ENCODE results near the gene PSMG2.
A peak's percentile ranks its signal among the peaks of the same experiment; 100 is the strongest.
"Not testable (repeated sequence)": the region's sequence is repeated elsewhere in the genome, so short reads cannot be mapped to it uniquely, and the experiment has no call there.

The PSMG2 gene

GRCh38 chr18:12722731-12723130 is 19.9 kb downstream of the PSMG2 start:
- no peak for DNase-seq (ENCODE audit: low read depth)

DNA sequence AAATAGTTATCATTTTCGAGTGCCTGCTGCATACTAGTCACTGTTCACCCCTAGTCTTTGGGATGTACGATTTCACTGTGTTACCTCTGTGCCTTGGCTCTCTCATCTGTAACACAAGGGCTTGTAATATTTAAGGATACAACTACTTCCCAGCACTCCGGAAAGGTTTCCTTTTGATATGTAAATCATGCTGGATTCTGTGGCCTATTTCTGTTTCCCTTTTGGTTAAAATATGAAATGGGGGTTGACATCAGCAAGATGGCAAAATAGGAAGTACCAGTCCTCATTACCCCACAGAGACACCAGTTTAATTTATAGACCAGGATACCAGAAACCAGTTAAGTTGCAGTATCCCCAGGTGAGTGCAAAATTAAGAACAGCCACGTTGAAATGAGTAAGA is 23.5 kb downstream of the PSMG2 start:
- no peak for DNase-seq (ENCODE audit: low read depth)

- peak; percentile 74 for DNase-seq (ENCODE audit: low read depth)
Observed at GRCh38 chr18:12726774-12727550, 24.1 kb downstream of the PSMG2 start.

DNA sequence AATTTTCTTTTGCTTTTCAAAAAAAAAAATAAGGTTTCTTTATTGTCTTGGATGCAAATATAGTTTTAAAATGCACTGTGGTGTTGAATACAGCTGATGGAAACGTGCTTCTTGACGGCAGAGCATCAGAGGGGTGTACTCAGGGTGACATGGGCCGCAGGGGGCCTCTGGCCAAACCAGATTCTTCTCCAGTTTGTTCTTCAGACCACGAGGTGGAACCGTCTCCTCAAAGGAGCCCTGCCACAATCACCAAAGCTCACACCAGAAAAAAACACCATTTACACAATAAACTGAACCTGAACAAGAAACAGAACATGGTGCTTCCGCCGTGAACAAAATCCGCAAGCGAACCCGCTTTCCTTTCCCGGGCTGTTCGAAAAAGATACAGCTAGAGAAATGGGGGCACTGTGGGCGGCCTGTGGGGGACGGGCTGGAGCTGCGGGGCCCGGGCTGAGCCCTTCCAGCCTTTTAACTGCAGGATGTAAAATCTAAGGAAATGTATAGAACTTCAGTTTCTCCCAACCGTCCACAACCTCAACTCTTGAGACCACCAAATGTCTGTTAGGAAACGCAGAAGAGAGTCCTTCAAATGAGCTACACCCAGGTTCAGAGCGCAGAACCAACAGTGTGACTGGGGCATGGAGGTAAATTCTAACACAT is 34.5 kb downstream of the PSMG2 start:
- no peak for DNase-seq (ENCODE audit: low read depth)

- peak; percentile 87 for DNase-seq (ENCODE audit: low read depth)
Observed at GRCh38 chr18:12741351-12741750, 38.5 kb downstream of the PSMG2 start.

- peak; percentile 81 for DNase-seq (ENCODE audit: low read depth)
Observed at GRCh38 chr18:12742453-12742852, 39.6 kb downstream of the PSMG2 start.

- DNase-seq (ENCODE audit: low read depth), result peak; percentile 76
Observed at GRCh38 chr18:12744103-12744502, 41.3 kb downstream of the PSMG2 start.

GRCh38 chr18:12745095-12745795 is 42.4 kb downstream of the PSMG2 start:
- peak; percentile 32 for DNase-seq (ENCODE audit: low read depth)

- DNase-seq (ENCODE audit: low read depth), result peak; percentile 63
Observed at GRCh38 chr18:12747530-12748315, 44.9 kb downstream of the PSMG2 start.

- peak; percentile 35 for DNase-seq (ENCODE audit: low read depth)
Observed at GRCh38 chr18:12748671-12749070, 45.8 kb downstream of the PSMG2 start.

DNA sequence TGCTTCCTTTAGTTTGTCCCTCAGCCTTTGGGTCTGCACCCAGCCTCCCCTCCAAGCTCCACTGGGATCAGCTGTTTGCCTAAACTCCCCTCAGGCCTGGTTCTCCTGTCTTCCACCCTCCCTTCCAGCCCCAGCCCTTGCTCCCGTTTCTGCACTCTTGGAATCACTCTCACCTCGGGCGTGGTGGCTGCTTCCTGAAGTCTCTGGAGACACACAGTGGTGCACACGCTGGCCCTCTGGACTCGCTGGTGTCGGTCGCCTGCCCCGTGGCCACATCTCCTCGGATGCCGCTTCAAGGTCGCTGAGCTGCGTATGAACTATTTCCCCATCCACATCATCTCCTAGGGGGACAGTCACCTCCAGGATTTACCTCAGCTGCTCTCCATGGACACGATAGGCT is 46.3 kb downstream of the PSMG2 start:
- no peak for DNase-seq (ENCODE audit: low read depth)

DNA sequence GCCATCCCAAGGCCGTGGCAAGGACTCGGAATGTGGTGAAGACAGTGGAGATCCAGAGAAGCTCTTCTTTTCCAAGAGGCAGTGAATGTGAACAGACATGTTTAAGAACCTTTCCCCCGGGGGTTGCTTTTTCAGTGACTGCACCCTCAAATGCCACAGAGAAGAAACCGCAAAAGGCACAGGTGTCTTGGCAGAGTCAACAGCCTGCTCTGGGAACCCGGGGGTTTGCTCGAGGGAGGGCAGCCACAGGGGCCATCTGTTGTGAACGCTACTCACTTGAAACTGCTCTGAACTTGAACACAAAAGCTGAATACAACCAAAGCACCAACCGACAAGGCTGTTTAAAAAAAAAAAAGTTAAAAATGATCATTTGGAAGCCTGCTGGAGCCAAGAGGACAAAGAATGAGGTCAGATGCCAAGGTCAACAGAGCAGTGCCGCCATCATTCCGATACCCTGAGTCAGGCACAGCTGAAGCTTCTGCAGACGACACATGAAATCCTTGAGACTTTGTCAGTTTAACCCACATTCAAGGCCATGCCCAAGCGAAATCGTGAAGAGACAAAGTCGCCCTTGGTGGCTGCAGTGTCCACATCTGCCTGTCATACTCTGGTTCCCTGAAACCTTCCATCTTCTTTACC is 47.4 kb downstream of the PSMG2 start:
- DNase-seq (ENCODE audit: low read depth), result peak; percentile 56

DNA sequence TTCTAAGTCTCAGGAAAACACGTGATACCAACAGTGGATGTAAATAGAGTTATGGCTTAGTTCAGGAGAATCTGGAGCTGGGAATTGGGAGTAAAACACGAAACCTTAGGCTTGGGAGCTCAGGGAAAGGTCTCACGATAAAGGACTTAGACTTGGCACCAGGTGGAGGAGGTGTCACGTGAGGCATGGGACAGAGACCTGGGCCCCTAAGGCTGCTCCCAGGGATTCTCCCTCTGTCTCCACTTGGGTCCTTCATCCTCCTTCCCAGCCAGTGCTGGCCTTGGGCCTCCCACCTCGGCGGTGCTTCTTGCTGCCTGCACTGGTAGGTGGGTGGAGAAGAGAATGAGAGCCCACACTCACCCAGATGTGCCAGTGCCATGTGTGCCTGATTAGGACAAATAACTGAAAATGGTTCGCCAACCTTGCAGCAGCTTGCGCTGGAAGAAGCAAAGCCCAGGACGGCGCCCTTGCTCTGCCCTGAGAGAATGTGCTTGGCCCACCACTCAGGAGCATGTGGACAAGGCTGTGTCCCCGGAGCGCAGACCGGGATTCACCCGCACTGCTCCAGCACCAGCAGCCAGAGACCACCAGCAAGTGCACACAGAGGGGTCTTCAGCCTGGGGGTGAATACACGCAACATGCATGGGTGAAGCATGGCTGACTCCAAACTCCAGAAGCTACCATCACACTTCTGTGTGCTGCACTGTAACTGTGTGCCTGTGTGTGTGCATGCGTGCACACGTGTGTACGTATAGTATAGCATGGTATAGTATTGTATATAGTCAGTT is 48.1 kb downstream of the PSMG2 start:
- DNase-seq (ENCODE audit: low read depth), result no peak

GRCh38 chr18:12751503-12751884 is 48.7 kb downstream of the PSMG2 start:
- DNase-seq (ENCODE audit: low read depth), result no peak

DNA sequence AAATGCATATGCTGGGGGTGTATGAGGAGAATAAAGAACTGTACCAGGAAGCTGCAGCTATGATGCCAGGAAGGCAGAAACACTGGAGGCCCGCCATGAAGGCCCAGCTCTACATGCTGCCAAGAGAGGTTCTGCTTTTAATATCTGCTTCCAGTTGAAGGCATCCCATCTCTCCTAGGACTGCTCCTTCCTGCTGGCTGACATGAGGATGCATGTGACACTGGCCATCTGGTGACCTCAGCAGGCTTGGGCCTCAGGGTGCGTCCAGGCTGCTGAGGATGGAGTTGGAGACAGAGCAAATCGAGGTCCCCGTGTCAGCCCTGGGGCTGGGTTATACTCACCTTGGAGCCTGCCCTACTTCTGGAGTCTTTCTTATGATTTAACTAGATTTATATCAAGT is 49.0 kb downstream of the PSMG2 start:
- no peak for DNase-seq (ENCODE audit: low read depth)

- no peak for DNase-seq (ENCODE audit: low read depth)
Observed at GRCh38 chr18:12754511-12754910, 51.7 kb downstream of the PSMG2 start.

DNA sequence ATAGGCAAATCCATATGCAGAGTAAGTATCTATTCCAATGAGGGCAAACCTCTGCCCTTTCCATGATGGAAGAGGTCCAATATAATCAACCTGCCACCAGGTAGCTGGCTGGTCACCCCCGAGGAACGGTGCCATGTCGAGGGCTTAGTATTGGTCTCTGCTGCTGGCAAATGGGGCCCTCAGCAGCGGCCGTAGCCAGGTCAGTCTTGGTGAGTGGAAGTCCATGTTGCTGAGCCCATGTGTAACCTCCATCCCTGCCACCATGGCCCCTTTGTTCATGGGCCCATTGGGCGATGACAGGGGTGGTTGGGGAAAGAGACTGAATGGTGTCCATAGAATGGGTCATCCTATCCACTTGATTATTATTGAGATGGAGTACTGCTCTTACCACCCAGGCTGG is 52.8 kb downstream of the PSMG2 start:
- DNase-seq (ENCODE audit: low read depth), result not testable (repeated sequence)

DNA sequence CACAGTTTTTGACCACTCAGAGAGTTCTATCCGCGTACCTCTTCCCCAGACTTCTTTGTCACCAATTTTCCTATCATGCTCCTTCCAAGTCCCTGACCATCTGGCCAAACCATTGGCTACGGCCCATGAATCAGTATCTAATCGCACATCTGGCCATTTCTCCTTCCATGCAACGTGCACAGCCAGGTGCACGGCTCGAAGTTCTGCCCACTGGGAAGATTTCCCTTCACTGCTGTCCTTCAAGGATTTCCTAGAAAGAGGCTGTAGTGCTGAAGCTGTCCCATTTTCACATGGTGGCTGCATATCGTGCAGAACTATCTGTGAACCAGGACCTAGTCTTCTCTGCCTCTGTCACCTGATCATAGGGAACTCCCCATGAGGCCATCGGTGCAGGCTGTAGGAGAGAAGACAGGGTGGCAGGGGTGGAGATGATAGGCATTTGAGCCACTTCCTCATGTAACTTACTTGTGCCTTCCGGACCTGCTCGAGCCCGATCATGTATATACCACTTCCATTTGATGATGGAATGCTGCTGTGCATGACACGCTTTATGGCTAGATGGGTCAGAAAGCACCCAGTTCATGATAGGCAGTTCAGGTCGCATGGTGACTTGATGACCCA is 53.9 kb downstream of the PSMG2 start:
- DNase-seq (ENCODE audit: low read depth), result not testable (repeated sequence)

GRCh38 chr18:12758566-12758965 is 55.7 kb downstream of the PSMG2 start:
- DNase-seq (ENCODE audit: low read depth), result not testable (repeated sequence)

- no peak for DNase-seq (ENCODE audit: low read depth)
Observed at GRCh38 chr18:12765126-12765525, 62.3 kb downstream of the PSMG2 start.
